Sigmoid colon (tissue), 7 donors: ENCODE results near the gene SPANXC. TPM values are rescaled to one million over a fixed set of nuclear protein-coding genes. Genes with fewer than 3 reads are reported as not detected.
"Not testable (repeated sequence)": the region's sequence is repeated elsewhere in the genome, so short reads cannot be mapped to it uniquely, and the experiment has no call there.

ENCODE experiments used
- DNase-seq: peaks from one replicate; pipeline ENCODE4 v3.0.0-alpha.2; 2019
- H3K27ac ChIP-seq, 4 donors: fragments of 200-600 bp; sonication (generic); one replicate each; pipeline ENCODE4 v1.5.1; 2016 to 2019; ENCODE audit warnings: mild to moderate bottlenecking in 1 of 4
- H3K27me3 ChIP-seq, 3 donors: fragments of 200-600 bp; sonication (generic); one replicate each; pipeline ENCODE4 v1.5.1; 2019; ENCODE audit warnings: mild to moderate bottlenecking in 1 of 3
- H3K36me3 ChIP-seq, 4 donors: fragments of 200-600 bp; sonication (generic); one replicate each; pipeline ENCODE4 v1.5.1; 2016 to 2019
- H3K4me1 ChIP-seq, 4 donors: fragments of 200-600 bp; sonication (generic); one replicate each; pipeline ENCODE4 v1.5.1; 2017 to 2019
- H3K4me3 ChIP-seq, 4 donors: fragments of 200-600 bp; sonication (generic); one replicate each; pipeline ENCODE4 v1.5.1; 2017 to 2019; ENCODE audit warnings: mild to moderate bottlenecking in 2 of 4, moderate library complexity in 1 of 4
- H3K9me3 ChIP-seq, 4 donors: fragments of 200-600 bp in 3 of 4; sonication (generic) in 3 of 4; one replicate each; pipeline versions ENCODE4 v1.5.1 to v1.6.1; 2013 to 2019
- CTCF ChIP-seq, 4 experiments: fragments of 450-650 bp in 3 of 4; fragments of 200-600 bp in 1 of 4; IDR thresholded peaks; one replicate each; pipeline ENCODE4 v1.5.1; 2016 to 2019; ENCODE audit warnings: antibody characterized with exemption in 4 of 4, mild to moderate bottlenecking in 3 of 4, moderate library complexity in 2 of 4
- EP300 ChIP-seq, 4 donors: sonication (generic); formaldehyde crosslinking; IDR thresholded peaks; one replicate each; pipeline ENCODE4 v1.6.1; 2017; ENCODE audit warnings: antibody characterized with exemption in 4 of 4
- POLR2A ChIP-seq, 2 donors: fragments of 450-650 bp; IDR thresholded peaks; one replicate each; pipeline ENCODE4 v1.6.1; 2016; ENCODE audit warnings: antibody characterized with exemption in 2 of 2, mild to moderate bottlenecking in 2 of 2, moderate library complexity in 2 of 2
- POLR2AphosphoS5 ChIP-seq, 4 donors: sonication (generic); formaldehyde crosslinking; IDR thresholded peaks; one replicate each; pipeline ENCODE4 v1.6.1; 2017; ENCODE audit warnings: antibody characterized with exemption in 4 of 4
- WGBS, 2 donors: extraction: QIAGEN DNeasy Blood & Tissue Kit; methylation state at CpG; one replicate each; pipeline ENCODE4 v1.1.7; 2013; 5-methylcytosine and 5-hydroxymethylcytosine counted together
- intact Hi-C: fragments of 100-400 bp; cut with DNase I; formaldehyde crosslinking; loops from one replicate; pipeline ENCODE4 v1.15.1; 2023
- polyA plus RNA-seq, 3 donors: library from polyadenylated mRNA; stranded (reverse); fragments of 200-250 nt; gene quantifications; one replicate each; pipeline ENCODE4 v1.2.3, GENCODE V29; 2013
- total RNA-seq, 4 donors: library from RNA; depleted of rRNA; stranded (reverse); fragments of >200 nt; gene quantifications; one replicate each; pipeline ENCODE4 v1.1.0, GENCODE V29; 2016
- donor health status: healthy with polysubstance abuse.
- donor health status: Bipolar disorder and iron deficiency.
- donor health status: healthy.

Gene SPANXC, protein sequence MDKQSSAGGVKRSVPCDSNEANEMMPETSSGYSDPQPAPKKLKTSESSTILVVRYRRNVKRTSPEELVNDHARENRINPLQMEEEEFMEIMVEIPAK
- total RNA-seq: not detected
- not detected for polyA plus RNA-seq

DNA sequence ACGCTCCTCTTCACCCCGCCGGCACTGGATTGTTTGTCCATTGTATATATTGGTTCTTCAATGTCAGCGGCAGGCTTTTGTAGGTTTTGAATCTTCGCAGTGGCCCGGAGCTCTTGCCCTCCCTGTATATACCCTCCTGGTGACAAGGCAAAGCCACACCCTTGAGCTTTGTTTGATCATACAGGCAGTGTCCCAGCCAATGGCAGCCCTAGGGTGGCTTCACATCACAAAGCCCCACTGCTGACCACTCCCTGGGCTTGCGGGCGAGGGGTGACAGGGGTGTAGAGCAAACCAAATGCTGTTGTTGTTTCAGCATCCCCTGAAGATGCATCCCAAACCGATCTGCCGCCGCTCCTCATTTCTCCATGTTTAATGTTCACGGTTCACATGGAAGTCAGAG is at the start of gene SPANXC:
Gene SPANXC (minus strand): TSS at position 101 of the 400 bp plus-strand sequence. CDS start 60 bp downstream, at position 41.
- H3K27ac ChIP-seq, H3K4me1 ChIP-seq, H3K4me3 ChIP-seq, intact Hi-C loops, H3K36me3 ChIP-seq, H3K9me3 ChIP-seq, DNase-seq, H3K27me3 ChIP-seq: not testable (repeated sequence)
- WGBS, 2 donors: 97% methylated on average over 3 to 6 of the region's 12 CpGs

- intact Hi-C loops: no loop called here
- H3K27me3 ChIP-seq: no peaks in the 10 kb centered on the region
- 78 to 82% methylated on average over 2 of the region's 2 CpGs for WGBS, 2 donors
Measured at GRCh38 chrX:141279476-141279875, 37.2 kb upstream of the SPANXC start.

DNA sequence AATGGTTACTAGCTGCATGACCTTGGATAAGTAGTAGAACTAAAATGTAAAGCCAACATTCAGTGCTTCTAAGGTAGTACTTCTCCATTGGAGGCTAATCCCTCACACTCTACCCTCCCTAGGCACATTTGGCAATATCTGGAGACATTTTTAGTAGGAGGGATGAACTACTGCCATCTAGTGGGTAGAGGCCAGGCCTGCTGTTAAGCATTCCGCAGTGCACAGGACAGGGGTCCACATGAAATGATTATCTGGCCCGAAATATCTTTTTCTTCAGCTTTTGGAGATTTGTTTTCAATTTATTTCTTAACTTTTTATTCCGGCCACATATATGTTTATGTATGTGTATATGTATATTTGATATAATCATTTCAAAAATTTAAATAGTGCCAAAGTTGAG is 36.0 kb upstream of the SPANXC start:
- 50 to 56% methylated on average over 3 of the region's 3 CpGs for WGBS, 2 donors
- H3K27ac ChIP-seq: no peak overlapping the region

More at GRCh38 chrX:141279476-141279875, 37.2 kb upstream of the SPANXC start:
- DNase-seq: no peak
- Histone ChIP-seq H3K4me3 (no peak overlapping the region), H3K27ac (no peak overlapping the region), H3K4me1 (no peaks in the 10 kb centered on the region), H3K36me3 (no peaks in the 10 kb centered on the region), H3K9me3 (no peaks in the 10 kb centered on the region)
- TF ChIP-seq EP300 (IDR thresholded peaks at IDR 0.05) (no peak), POLR2A (IDR thresholded peaks at IDR 0.05) (no peak), CTCF (IDR thresholded peaks at IDR 0.05) (no peak), POLR2AphosphoS5 (IDR thresholded peaks at IDR 0.05) (no peak)

GRCh38 chrX:141258080-141258479 is 15.8 kb upstream of the SPANXC start:
- intact Hi-C loops: no loop called here
- Histone ChIP-seq H3K27me3 (no peaks in the 10 kb centered on the region), H3K9me3 (no peaks in the 10 kb centered on the region), H3K36me3 (no peaks in the 10 kb centered on the region), H3K4me3 (no peak overlapping the region), H3K27ac (no peak overlapping the region), H3K4me1 (no peaks in the 10 kb centered on the region)
- TF ChIP-seq POLR2A (IDR thresholded peaks at IDR 0.05) (no peak), EP300 (IDR thresholded peaks at IDR 0.05) (no peak), CTCF (IDR thresholded peaks at IDR 0.05) (no peak), POLR2AphosphoS5 (IDR thresholded peaks at IDR 0.05) (no peak)
- 76 to 81% methylated on average over 1 of the region's 1 CpG for WGBS, 2 donors
- DNase-seq: no peak

More for the DNA sequence above, 36.0 kb upstream of the SPANXC start:
- H3K4me3 ChIP-seq: no peak overlapping the region
- H3K4me1 ChIP-seq: no peaks in the 10 kb centered on the region
- H3K36me3 ChIP-seq: no peaks in the 10 kb centered on the region
- TF ChIP-seq POLR2A (IDR thresholded peaks at IDR 0.05) (no peak), POLR2AphosphoS5 (IDR thresholded peaks at IDR 0.05) (no peak), CTCF (IDR thresholded peaks at IDR 0.05) (no peak), EP300 (IDR thresholded peaks at IDR 0.05) (no peak)
- DNase-seq: no peak
- H3K9me3 ChIP-seq: no peaks in the 10 kb centered on the region
- H3K27me3 ChIP-seq: no peaks in the 10 kb centered on the region
- intact Hi-C loops: no loop called here

GRCh38 chrX:141221611-141222010 is 20.7 kb downstream of the SPANXC start:
- no peak for TF ChIP-seq EP300 (IDR thresholded peaks at IDR 0.05)
- Histone ChIP-seq H3K4me3 (no peak overlapping the region), H3K27me3 (no peaks in the 10 kb centered on the region), H3K9me3 (no peaks in the 10 kb centered on the region), H3K4me1 (no peaks in the 10 kb centered on the region), H3K27ac (no peak overlapping the region), H3K36me3 (no peaks in the 10 kb centered on the region)
- 85 to 87% methylated on average over 2 of the region's 2 CpGs for WGBS, 2 donors
- DNase-seq: no peak
- intact Hi-C loops: no loop called here

DNA sequence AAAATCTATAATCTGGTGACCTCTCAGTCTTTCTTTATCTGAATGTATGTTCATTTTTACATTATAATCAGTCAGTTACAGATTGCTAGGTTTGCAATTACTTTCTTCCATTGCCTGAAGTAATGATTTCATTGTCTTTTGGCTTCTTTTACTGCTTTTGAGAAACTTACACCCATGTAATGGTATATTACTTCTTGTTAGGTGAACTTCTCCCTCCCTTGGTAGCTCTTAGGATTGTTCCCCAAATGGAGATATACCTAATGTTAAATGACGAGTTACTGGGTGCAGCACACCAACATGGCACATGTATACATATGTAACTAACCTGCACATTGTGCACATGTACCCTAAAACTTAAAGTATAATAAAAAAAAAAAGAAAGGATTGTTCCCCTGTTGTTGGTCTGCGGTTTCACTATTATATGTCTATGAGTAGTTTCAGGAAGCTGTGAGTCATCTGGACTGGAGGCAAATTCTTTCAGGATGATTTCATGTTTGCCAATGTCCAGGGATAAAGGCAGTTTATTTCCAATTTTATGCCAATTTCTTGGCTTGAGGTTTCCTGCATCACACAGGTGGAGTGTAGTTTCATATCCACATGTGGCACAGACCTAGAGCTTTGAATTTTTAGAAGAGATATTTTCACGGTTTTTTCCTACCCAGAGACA is 21.8 kb downstream of the SPANXC start:
- 71 to 78% methylated on average over 3 of the region's 3 CpGs for whole genome bisulfite sequencing, 2 donors
- Histone ChIP-seq H3K9me3 (no peaks in the 10 kb centered on the region), H3K27me3 (no peaks in the 10 kb centered on the region), H3K27ac (no peak overlapping the region), H3K4me3 (no peak overlapping the region), H3K4me1 (no peaks in the 10 kb centered on the region), H3K36me3 (no peaks in the 10 kb centered on the region)
- no peak for DNase-seq
- TF ChIP-seq CTCF (IDR thresholded peaks at IDR 0.05) (no peak), POLR2A (IDR thresholded peaks at IDR 0.05) (no peak)
- intact Hi-C loops: no loop called here
